ENCODE measurements around the gene ISYNA1. TPM values are rescaled to one million over a fixed set of nuclear protein-coding genes. Genes with fewer than 3 reads are reported as not detected.

Gene ISYNA1
- total and polyA plus RNA-seq, 2 of the 13 experiments (the other 11 are each of a cell fraction or from before 2014, with no cell fraction given): 29.6 to 48.5 TPM

- no peak for TF ChIP-seq GRHL1 (CRISPR knock-in tag; conservative IDR thresholded peaks at IDR 0.05)
- TF ChIP-seq HNF4A (CRISPR knock-in tag; IDR thresholded peaks at IDR 0.05): peak; percentile 57; the same call in 1 of the 2 replicates
- no peak for TF ChIP-seq ZNF784 (CRISPR knock-in tag; IDR thresholded peaks at IDR 0.05; ENCODE audit: borderline replicate concordance)
- TF ChIP-seq ZNF790 (CRISPR knock-in tag; IDR thresholded peaks at IDR 0.05; ENCODE audit: borderline replicate concordance): no peak
- TF ChIP-seq ZNF484 (CRISPR knock-in tag; IDR thresholded peaks at IDR 0.05; ENCODE audit: borderline replicate concordance, low read depth): no peak
- TF ChIP-seq ZNF678 (CRISPR knock-in tag; IDR thresholded peaks at IDR 0.05): no peak; the same call in 1 of the 2 replicates
- no peak for TF ChIP-seq HNF1A (IDR thresholded peaks at IDR 0.05; ENCODE audit: low read depth)
- peak; percentile 49; the same call in 1 of the 2 replicates for TF ChIP-seq HNF1A (CRISPR knock-in tag; IDR thresholded peaks at IDR 0.05; ENCODE audit: borderline replicate concordance)
- no peak for TF ChIP-seq ISX (CRISPR knock-in tag; conservative IDR thresholded peaks at IDR 0.05)
- TF ChIP-seq KAT2B (IDR thresholded peaks at IDR 0.05; ENCODE audit: borderline replicate concordance, low read depth, low read length): no peak
- TF ChIP-seq POLR2AphosphoS5 (IDR thresholded peaks at IDR 0.05; ENCODE audit: low read depth, low read length): no peak
- TF ChIP-seq ATF5 (CRISPR knock-in tag; IDR thresholded peaks at IDR 0.05; ENCODE audit: low read depth): no peak
- TF ChIP-seq FOSL2 (CRISPR knock-in tag; IDR thresholded peaks at IDR 0.05): no peak
- no peak for TF ChIP-seq SP5 (CRISPR knock-in tag; IDR thresholded peaks at IDR 0.05; ENCODE audit: borderline replicate concordance, low read depth)
- TF ChIP-seq ZNF343 (CRISPR knock-in tag; IDR thresholded peaks at IDR 0.05): 0 out of 2 replicates have a peak, but pooled peaks have one; percentile 33
- TF ChIP-seq HMGXB3 (CRISPR knock-in tag; IDR thresholded peaks at IDR 0.05; ENCODE audit: borderline replicate concordance): no peak
Observed at GRCh38 chr19:18396471-18397241, 41.3 kb downstream of the ISYNA1 start (continued).
